Activated T-helper 9 cell treated with anti-CD3 and anti-CD28 coated beads, Interleukin-2, amount 50 U/mL, for 16 hours (primary cell): ENCODE measurements around the gene ZCWPW1.
"Not testable (repeated sequence)": the region's sequence is repeated elsewhere in the genome, so short reads cannot be mapped to it uniquely, and the experiment has no call there.

Experiments used
- DNase-seq: peaks from one replicate; pipeline ENCODE4 v3.0.0-alpha.2; 2020; ENCODE audit warnings: low read depth

The ZCWPW1 gene

GRCh38 chr7:100352230-100352781, 76.2 kb downstream of the ZCWPW1 start:
- not testable (repeated sequence) for DNase-seq

DNA sequence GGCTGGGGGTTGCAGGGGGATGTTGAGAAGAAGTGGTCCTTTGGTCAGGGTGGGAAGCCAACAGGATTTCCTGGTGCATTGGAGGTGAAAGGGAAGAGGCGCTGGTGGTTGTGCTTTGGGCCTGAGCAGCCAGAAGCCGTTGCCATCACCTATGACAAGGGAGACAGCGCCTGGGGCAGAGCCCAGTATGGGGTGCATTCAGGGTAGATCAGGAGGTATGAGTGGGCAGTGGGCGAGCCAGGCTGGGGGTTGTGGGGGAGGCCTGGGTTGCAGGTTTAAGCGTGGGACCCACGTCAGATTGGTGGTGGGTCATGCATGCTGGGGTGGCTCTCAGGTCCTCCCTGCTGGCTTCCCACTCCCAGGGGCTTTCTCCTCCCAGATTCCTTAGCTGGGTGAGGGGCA, 76.8 kb downstream of the ZCWPW1 start:
- no peak for DNase-seq
